ENCODE measurements around the gene PLEKHG7.
"Not testable (repeated sequence)": the region's sequence is repeated elsewhere in the genome, so short reads cannot be mapped to it uniquely, and the experiment has no call there.

Gene PLEKHG7, protein sequence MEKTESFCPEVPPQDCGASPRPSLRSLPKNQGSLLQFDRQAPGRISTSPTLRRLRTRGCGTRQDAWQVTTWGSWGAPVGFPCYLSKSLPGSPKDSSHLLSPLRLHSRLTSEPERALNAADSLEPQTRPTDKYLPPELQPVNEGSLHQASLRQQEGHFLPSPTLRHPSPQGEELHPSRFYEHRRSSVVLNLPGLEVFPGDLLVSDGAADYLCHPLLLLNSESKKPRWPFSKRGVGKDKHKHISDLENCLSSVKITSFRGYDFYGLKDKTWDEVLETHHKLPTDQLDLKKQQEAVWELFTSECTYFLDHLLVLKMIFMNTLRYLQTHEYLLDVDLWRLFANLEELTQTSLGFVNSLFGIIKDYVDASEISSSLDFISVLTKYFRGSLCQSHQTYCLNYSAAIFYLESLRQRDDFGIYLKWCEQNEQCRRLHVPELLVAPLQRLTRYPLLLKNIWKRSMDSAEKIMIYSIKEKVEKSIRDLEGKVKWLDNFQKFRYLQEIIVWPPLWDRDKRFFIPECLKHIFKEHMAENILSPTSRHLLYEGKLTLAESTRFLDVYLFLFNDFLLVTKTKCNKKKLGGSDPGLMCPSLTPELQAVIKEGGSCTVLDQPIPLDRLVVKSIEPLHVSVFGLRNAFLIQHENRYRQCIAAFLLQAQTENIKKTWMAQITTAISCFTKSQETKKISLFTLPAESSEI

DNA sequence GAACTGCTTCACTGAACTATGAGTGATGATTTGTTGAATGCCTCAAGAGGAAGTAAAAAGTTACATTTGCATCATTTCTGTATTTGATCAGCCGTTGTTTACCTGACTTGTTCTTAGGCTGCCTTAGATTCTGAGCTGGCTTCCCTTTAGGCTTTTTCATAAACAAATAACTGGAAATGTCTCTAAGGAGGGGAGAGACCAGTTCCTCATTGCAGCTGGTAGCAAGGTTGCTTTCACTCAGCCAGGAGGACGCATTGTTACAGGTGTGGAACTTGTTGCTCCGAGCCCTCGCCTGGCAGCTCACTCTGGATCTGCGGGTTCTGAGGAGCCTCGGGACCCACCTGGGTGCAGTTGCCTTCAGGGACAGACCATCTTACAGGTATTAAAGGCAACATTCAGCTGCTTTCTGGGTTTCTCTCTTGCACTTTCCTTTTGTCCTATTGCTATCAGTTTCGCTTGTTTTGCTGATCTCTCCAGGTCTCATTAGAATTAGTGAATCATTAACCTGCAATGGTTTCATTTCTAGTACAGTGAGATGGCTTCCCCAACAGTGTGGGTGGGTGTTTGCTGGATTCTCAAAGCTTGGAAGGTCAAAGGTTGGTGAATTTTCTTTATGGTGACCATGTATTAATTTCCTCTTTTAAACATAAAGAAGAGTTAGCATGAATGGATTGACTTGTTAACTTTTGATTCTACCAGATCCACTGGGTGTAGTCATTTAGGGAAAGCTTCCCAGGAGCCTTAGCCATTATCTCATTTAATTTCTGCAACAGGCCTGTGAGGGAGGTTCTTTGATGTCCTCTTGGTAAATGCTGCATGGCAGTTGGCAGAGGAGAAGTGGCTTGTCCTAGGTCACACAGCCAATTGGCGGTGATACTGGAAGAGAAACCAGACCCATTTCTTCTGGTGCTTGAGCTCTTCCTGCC is at the start of gene PLEKHG7:
PLEKHG7 (plus strand) TSS at position 236 of the 926 bp plus-strand sequence. CDS start 3,643 bp downstream, outside the sequence.
- no peak for FAIRE-seq

DNA sequence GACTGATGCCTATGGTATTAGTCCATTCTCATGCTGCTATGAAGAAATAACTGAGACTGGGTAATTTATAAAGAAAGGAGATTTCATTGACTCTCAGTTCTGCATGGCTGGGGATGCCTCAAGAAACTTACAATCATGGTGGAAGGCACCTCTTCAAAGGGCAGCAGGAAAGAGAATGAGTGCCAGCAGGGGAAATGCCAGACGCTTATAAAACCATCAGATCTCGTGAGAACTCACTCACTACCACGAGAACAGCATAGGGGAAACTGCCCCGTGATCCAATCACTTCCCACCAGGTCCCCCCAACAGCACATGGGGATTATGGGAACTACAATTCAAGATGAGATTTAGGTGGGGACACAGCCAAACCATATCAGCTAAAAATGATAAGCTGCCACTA is 48.5 kb upstream of the PLEKHG7 start:
- not testable (repeated sequence) for FAIRE-seq

GRCh38 chr12:92654929-92655328 is 47.9 kb upstream of the PLEKHG7 start:
- FAIRE-seq, result no peak

DNA sequence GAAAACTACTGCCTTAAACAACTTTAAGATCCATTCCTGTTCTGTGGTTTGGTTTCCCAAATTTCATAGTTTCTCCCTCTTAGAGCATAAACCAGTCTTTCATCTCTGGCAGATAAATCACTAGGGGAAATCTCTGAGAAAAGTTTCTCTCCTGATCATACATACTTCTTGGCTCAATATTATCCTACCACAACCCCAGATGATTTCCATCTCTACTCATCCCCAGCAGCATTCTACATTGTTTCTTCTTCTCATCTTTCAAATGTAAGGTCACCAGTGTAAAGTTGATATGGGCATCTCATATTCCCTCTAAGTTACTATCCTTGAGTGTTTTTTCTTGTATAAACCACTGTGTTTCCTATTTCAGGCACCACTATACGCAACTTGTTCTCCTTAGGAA is 45.9 kb upstream of the PLEKHG7 start:
- FAIRE-seq, result no peak

- no peak for FAIRE-seq
Measured at GRCh38 chr12:92657770-92658169, 45.0 kb upstream of the PLEKHG7 start.

DNA sequence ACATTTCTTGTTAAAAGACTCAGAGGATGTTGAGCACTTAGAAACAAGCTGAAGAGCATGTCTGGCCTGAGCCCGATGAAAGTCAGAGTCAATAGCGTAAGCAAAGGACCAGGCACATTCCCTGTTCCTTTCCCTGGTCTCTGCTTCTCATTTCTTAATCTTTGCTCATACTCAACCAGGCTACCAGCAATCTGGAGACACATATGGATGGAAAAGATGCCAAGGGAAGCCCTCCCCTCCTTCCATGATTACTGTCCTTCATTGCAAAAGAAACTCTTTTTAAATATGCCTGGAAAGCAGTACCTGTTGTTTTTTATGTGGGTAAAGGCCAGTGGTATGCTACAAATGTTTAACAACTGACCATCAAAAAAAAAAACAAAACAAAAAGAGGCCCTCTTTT is 44.2 kb upstream of the PLEKHG7 start:
- FAIRE-seq, result no peak

DNA sequence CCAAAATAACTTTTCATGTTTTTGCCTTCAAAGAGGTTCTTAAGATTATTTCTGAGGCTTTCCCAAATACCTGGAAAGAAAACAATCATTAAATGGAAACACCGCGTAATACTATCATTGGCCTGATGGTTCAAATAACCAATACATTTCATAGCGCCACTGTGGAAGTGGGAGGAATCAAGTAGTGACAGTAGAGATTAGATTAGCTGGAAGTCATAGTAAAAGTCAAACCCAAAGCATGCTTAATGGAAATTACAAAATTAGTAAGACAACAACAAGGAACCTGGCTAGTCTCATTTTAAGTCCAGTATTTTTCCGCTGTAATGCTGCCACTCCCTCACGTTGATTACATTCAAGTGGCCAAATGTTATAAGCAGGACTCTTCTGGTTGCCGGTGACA is 41.5 kb upstream of the PLEKHG7 start:
- no peak for FAIRE-seq

GRCh38 chr12:92665496-92665895 is 37.3 kb upstream of the PLEKHG7 start:
- FAIRE-seq, result no peak

GRCh38 chr12:92668739-92669138 is 34.0 kb upstream of the PLEKHG7 start:
- FAIRE-seq, result no peak

DNA sequence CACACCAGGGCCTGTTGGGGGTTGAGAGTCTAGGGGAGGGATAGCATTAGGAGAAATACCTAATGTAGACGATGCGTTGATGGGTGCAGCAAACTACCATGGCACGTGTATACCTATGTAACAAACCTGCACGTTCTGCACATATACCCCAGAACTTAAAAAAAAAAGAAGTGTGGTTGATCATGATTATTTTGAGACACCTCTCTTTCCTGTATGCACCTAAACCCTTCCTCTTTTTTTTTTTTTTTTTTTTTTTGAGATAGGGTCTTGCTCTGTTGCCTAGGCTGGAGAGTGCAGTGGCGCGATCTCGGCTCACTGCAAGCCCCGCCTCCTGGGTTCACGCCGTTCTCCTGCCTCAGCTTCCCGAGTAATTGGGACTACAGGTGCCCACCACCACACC is 31.3 kb upstream of the PLEKHG7 start:
- FAIRE-seq, result not testable (repeated sequence)

DNA sequence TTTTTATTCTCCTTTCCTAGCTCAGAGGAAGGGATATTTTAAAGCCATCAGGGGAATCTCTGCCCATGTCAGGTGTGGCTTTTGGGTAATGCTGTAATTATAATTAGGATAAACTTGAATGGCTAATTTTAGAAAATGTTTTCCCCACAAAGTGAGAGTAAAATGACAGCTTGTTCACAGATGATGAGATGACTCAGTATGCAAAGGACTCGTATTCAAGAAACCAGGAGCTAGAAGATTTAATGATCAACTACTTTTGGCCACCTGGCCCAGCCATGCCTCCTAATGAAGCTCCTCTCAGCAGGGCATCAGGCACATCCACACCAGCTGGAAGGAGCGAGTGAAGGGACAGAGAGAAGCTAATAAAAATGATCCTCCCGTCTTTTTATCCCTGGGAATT is 29.0 kb upstream of the PLEKHG7 start:
- FAIRE-seq, result no peak

DNA sequence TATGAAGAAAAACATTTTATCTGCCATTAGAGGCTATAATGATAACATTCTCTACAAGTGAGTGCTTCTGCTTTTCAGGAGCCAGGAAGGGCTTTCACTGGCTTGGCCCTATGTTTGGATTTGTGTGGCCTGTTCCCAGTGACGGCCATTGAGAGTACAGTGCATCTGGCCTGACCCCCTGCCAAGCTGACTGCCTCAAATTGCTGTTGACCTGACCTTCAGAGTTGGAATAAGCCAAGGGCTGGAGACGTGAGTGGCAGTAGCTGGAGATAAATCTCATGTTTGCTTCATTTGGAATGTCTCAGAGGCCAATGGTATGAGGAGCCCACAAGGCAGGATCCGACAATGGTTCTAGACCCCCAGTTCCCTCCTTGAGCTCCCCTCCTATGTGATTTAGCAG is 28.3 kb upstream of the PLEKHG7 start:
- no peak for FAIRE-seq

DNA sequence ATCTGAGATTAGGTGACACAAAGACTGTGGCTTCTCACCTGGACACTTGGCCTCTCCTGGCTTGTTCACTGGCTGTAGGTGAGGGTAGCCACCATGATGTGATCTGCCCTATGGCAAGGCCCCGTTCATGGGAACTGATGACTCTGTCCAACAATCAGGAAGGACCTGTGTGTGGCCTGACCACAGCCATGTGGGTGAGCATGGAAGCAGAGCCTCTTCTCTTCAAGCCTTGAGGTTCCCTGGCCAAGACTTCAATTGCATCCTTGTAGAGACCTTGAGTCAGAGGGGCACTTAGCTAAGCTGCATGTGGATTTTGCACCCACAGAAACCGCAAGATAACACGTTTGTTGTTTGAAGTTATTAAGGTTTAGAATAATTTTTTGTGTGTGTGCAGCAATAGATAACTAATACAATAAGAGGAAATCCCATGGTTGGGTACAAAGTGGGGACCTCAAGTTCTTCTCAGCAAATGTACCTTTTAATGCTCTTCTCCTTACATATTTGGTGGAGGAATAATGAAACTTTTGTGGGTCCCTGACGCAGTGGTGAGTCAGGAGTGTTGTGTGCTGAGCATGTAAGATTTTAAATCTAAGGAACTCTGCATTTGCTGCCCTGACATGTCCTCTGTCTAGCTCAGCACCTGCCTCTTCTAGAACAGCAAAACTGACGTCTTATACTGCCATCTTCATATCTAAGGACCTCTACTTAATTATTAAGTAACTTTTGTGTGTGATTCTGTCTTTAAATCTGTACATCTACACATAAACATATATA is 27.5 kb upstream of the PLEKHG7 start:
- FAIRE-seq, result no peak

DNA sequence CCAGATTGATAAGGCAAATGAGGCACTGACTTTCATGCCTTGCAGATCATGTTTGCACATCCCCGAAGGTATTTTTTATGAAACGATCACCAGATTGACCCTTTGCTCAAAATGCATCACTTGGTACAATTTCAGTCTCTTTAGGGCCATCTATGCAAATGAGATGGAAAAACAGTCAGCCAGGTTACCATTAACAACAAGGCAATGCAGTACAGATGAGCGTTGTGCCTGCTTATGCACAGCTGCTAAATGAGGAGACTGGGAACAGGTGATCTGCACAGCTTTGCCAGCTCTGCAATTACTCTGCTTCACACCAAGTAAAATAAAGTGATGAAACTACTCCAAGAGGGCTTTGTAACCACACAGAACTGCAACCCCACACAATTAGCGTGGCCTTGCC is 26.1 kb upstream of the PLEKHG7 start:
- no peak for FAIRE-seq

- FAIRE-seq, result no peak
Measured at GRCh38 chr12:92690601-92691000, 12.2 kb upstream of the PLEKHG7 start.

DNA sequence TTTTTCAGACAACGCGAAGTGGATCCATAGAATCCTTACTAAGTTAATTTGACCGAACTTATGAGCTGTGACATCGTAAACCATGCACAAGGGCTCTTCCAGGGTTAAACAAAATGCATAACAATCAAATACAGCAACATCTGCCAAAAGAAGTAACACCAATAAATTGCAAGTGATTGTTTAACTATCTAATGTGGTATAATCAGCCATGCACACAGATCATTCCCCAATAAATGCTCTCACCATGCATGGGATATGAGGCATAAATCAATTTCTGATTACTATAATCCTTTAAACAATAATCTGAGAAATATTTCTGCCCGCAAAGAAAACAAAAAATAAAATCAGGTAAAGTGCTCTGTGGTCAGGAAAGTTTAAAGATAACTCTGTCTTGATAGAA is 7.7 kb upstream of the PLEKHG7 start:
- FAIRE-seq, result no peak

DNA sequence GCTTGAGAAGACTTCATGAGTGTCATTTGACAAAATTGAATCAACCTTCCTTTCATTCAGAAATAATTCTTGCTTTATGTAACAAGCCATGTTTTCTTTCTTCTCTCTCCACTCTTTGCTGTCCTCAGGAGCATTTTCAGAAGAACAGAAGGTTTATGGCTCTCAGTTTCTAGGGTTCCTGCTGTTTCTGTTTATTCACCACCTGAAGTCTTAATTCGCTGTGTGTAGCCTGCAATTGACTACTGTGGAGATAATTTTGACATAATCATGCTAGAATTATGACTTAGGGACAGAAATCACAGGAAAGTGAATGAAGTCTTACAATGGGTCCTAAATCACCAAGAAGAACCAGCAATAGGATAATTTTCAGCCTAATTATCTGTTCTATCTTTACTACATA is 7.2 kb upstream of the PLEKHG7 start:
- no peak for FAIRE-seq

GRCh38 chr12:92696216-92696615 is 6.6 kb upstream of the PLEKHG7 start:
- FAIRE-seq, result no peak

DNA sequence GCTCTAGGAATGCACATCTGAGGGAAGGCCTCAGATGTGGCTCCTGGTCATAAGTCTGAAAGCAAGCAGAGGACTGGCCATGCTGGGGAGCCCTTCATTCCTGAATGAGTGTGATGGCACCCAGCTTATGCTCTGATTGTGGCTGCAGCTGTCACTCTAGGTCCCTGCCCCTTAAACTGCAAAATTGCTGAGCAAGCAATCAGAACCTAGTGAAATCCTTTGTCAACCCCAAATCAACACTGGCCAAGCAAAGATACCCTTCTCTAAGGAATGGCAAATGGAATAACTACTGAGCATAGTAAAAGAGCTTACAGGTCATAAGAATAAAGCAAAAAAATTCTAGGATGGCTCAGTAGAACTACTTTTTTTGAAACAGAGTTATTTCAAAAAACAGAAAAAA is 4.3 kb upstream of the PLEKHG7 start:
- FAIRE-seq, result no peak

DNA sequence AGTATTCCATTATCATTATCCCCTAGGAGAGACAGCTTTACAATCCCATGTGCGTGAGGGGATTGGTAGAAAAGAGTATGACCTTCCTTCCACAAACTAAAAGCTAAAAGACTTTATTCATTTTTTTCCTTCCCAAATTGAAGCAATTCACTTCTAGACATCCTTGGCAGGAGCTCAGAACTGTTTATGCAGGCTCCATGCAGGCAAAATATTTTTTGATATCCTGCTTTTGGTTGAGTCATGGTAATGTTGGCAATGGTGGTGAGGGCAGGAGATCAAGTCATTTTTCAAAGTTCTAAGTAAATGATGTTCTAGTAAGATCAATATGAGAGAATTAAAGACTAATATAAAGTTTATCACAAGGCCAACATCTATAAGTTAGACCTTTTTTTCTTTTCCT is 1.3 kb upstream of the PLEKHG7 start:
- no peak for FAIRE-seq

- no peak for FAIRE-seq
Measured at GRCh38 chr12:92703786-92704185, 997 bp downstream of the PLEKHG7 start.

GRCh38 chr12:92706594-92706993 is 3.8 kb downstream of the PLEKHG7 start:
- FAIRE-seq, result no peak

GRCh38 chr12:92707926-92708325 is 5.1 kb downstream of the PLEKHG7 start:
- FAIRE-seq, result no peak

Measured in TTC549 (cell line).